Measurements from ENCODE around the gene JARID2. TPM values are rescaled to one million over a fixed set of nuclear protein-coding genes. Genes with fewer than 3 reads are reported as not detected.

JARID2 gene
- 10 to 100 TPM; 27.5 to 27.6 TPM for total RNA-seq

- Mint-ChIP-seq H3K27me3 (no peaks in the 10 kb centered on the region), H3K27ac (peak within 1 kb of the TSS; percentile 97), H3K4me1 (peaks cover 25% of the 10 kb centered on the region), H3K4me3 (peak within 1 kb of the TSS; percentile 99), H3K36me3 (ENCODE audit: low read depth) (peaks cover 2% of the 10 kb centered on the region), H3K9me3 (no peaks in the 10 kb centered on the region)
- peak; percentile 97 for DNase-seq
- ChIA-PET POLR2A (no interaction called here), CTCF (interaction anchor here (0.8 to 0.9 kb wide), 2 partner anchors 78 to 193 kb away, joined by 3 to 5 read pairs; no protein-coding TSS in a partner anchor)
Measured at GRCh38 chr6:15245361-15246216, at the start of gene JARID2. TSS of gene JARID2 (plus strand) at chr6:15246069. CDS start at chr6:15246540, 471 bp downstream.

- no peaks in the 10 kb centered on the region for H3K36me3 Mint-ChIP-seq (ENCODE audit: low read depth)
- no peaks in the 10 kb centered on the region for H3K9me3 Mint-ChIP-seq
- CTCF ChIA-PET: interaction anchor here (0.6 to 0.8 kb wide), 3 partner anchors 13 to 203 kb away, joined by 3 to 6 read pairs (median 6); no protein-coding TSS in a partner anchor
- no peaks in the 10 kb centered on the region for H3K4me1 Mint-ChIP-seq
- DNase-seq: no peak
- H3K27me3 Mint-ChIP-seq: no peaks in the 10 kb centered on the region
- no peak overlapping the region for H3K4me3 Mint-ChIP-seq
- POLR2A ChIA-PET: no interaction called here
- no peak overlapping the region for H3K27ac Mint-ChIP-seq
Measured at GRCh38 chr6:15200087-15200486, 45.8 kb upstream of the JARID2 start.

- Mint-ChIP-seq H3K36me3 (ENCODE audit: low read depth) (no peaks in the 10 kb centered on the region), H3K4me3 (no peak overlapping the region), H3K4me1 (no peaks in the 10 kb centered on the region), H3K27me3 (no peaks in the 10 kb centered on the region), H3K27ac (no peak overlapping the region), H3K9me3 (peaks cover 4% of the 10 kb centered on the region)
- CTCF ChIA-PET: interaction anchor here (0.6 to 0.7 kb wide), 2 partner anchors 34 to 287 kb away, joined by 3 to 4 read pairs; no protein-coding TSS in a partner anchor
- no peak for DNase-seq
- POLR2A ChIA-PET: no interaction called here
Measured at GRCh38 chr6:15205321-15205720, 40.5 kb upstream of the JARID2 start.

- ChIA-PET CTCF (no interaction called here), POLR2A (no interaction called here)
- H3K27me3 Mint-ChIP-seq: no peaks in the 10 kb centered on the region
Measured at GRCh38 chr6:15206887-15207286, 39.0 kb upstream of the JARID2 start.

GRCh38 chr6:15207923-15208322 lies 37.9 kb upstream of the JARID2 start:
- H3K36me3 Mint-ChIP-seq (ENCODE audit: low read depth): peaks cover 3% of the 10 kb centered on the region
- CTCF ChIA-PET: no interaction called here
- POLR2A ChIA-PET: no interaction called here
- H3K4me3 Mint-ChIP-seq: no peak overlapping the region
- no peaks in the 10 kb centered on the region for H3K4me1 Mint-ChIP-seq
- no peak for DNase-seq
- peaks cover 6% of the 10 kb centered on the region for H3K9me3 Mint-ChIP-seq
- no peaks in the 10 kb centered on the region for H3K27me3 Mint-ChIP-seq
- no peak overlapping the region for H3K27ac Mint-ChIP-seq

More at GRCh38 chr6:15206887-15207286, 39.0 kb upstream of the JARID2 start:
- Mint-ChIP-seq H3K4me3 (no peak overlapping the region), H3K9me3 (peaks cover 6% of the 10 kb centered on the region), H3K36me3 (ENCODE audit: low read depth) (peaks cover 3% of the 10 kb centered on the region), H3K4me1 (no peaks in the 10 kb centered on the region), H3K27ac (no peak overlapping the region)
- no peak for DNase-seq

- H3K4me3 Mint-ChIP-seq: no peak overlapping the region
- H3K27ac Mint-ChIP-seq: no peak overlapping the region
- no peaks in the 10 kb centered on the region for H3K27me3 Mint-ChIP-seq
- POLR2A ChIA-PET: no interaction called here
- H3K4me1 Mint-ChIP-seq: no peaks in the 10 kb centered on the region
- H3K36me3 Mint-ChIP-seq (ENCODE audit: low read depth): peaks cover 3% of the 10 kb centered on the region
- peaks cover 6% of the 10 kb centered on the region for H3K9me3 Mint-ChIP-seq
- CTCF ChIA-PET: interaction anchor here (1.6 kb wide), 1 partner anchor 9 kb away, joined by 5 read pairs; no protein-coding TSS in a partner anchor
- no peak for DNase-seq
Measured at GRCh38 chr6:15213838-15214400, 31.9 kb upstream of the JARID2 start.

- H3K36me3 Mint-ChIP-seq (ENCODE audit: low read depth): no peaks in the 10 kb centered on the region
- no peaks in the 10 kb centered on the region for H3K27me3 Mint-ChIP-seq
- CTCF ChIA-PET: no interaction called here
- H3K9me3 Mint-ChIP-seq: no peaks in the 10 kb centered on the region
- POLR2A ChIA-PET: no interaction called here
- no peak for DNase-seq
- H3K4me1 Mint-ChIP-seq: no peaks in the 10 kb centered on the region
- H3K27ac Mint-ChIP-seq: no peak overlapping the region
- no peak overlapping the region for H3K4me3 Mint-ChIP-seq
Measured at GRCh38 chr6:15218401-15218800, 27.5 kb upstream of the JARID2 start.

GRCh38 chr6:15220062-15220461 lies 25.8 kb upstream of the JARID2 start:
- no peak overlapping the region for H3K27ac Mint-ChIP-seq
- ChIA-PET POLR2A (no interaction called here), CTCF (interaction anchor here (1.2 kb wide), 1 partner anchor 73 kb away, joined by 3 read pairs; no protein-coding TSS in a partner anchor)
- H3K36me3 Mint-ChIP-seq (ENCODE audit: low read depth): no peaks in the 10 kb centered on the region
- no peaks in the 10 kb centered on the region for H3K4me1 Mint-ChIP-seq
- no peaks in the 10 kb centered on the region for H3K27me3 Mint-ChIP-seq
- no peaks in the 10 kb centered on the region for H3K9me3 Mint-ChIP-seq
- H3K4me3 Mint-ChIP-seq: no peak overlapping the region
- no peak for DNase-seq

GRCh38 chr6:15227827-15228318 lies 18.0 kb upstream of the JARID2 start:
- H3K27ac Mint-ChIP-seq: no peak overlapping the region
- no peaks in the 10 kb centered on the region for H3K27me3 Mint-ChIP-seq
- no peak for DNase-seq
- H3K4me3 Mint-ChIP-seq: no peak overlapping the region
- H3K36me3 Mint-ChIP-seq (ENCODE audit: low read depth): no peaks in the 10 kb centered on the region
- H3K9me3 Mint-ChIP-seq: no peaks in the 10 kb centered on the region
- ChIA-PET CTCF (no interaction called here), POLR2A (no interaction called here)
- H3K4me1 Mint-ChIP-seq: no peaks in the 10 kb centered on the region

- Mint-ChIP-seq H3K4me1 (no peaks in the 10 kb centered on the region), H3K9me3 (no peaks in the 10 kb centered on the region), H3K27me3 (no peaks in the 10 kb centered on the region), H3K27ac (no peak overlapping the region), H3K36me3 (ENCODE audit: low read depth) (no peaks in the 10 kb centered on the region), H3K4me3 (no peak overlapping the region)
- POLR2A ChIA-PET: no interaction called here
- CTCF ChIA-PET: interaction anchor here (0.6 to 0.8 kb wide), 5 partner anchors 48 to 1074 kb away, joined by 3 to 4 read pairs (median 3); no protein-coding TSS in a partner anchor
- DNase-seq: no peak
Measured at GRCh38 chr6:15230827-15231226, 15.0 kb upstream of the JARID2 start.

- no peaks in the 10 kb centered on the region for H3K36me3 Mint-ChIP-seq (ENCODE audit: low read depth)
- ChIA-PET CTCF (interaction anchor here (0.5 to 1.3 kb wide), 4 partner anchors 10 to 833 kb away, joined by 3 to 4 read pairs (median 3); no protein-coding TSS in a partner anchor), POLR2A (no interaction called here)
- no peaks in the 10 kb centered on the region for H3K4me1 Mint-ChIP-seq
- no peaks in the 10 kb centered on the region for H3K27me3 Mint-ChIP-seq
- H3K9me3 Mint-ChIP-seq: no peaks in the 10 kb centered on the region
- DNase-seq: no peak
- no peak overlapping the region for H3K4me3 Mint-ChIP-seq
- no peak overlapping the region for H3K27ac Mint-ChIP-seq
Measured at GRCh38 chr6:15232836-15233510, 12.9 kb upstream of the JARID2 start.

- Mint-ChIP-seq H3K36me3 (ENCODE audit: low read depth) (no peaks in the 10 kb centered on the region), H3K4me1 (no peaks in the 10 kb centered on the region), H3K9me3 (no peaks in the 10 kb centered on the region), H3K4me3 (no peak overlapping the region), H3K27ac (no peak overlapping the region), H3K27me3 (no peaks in the 10 kb centered on the region)
- POLR2A ChIA-PET: no interaction called here
- no peak for DNase-seq
- CTCF ChIA-PET: interaction anchor here (0.6 kb wide), 2 partner anchors 486 to 1103 kb away, joined by 3 to 4 read pairs; no protein-coding TSS in a partner anchor
Measured at GRCh38 chr6:15234068-15234758, 11.7 kb upstream of the JARID2 start.

Measured in activated CD4-positive, alpha-beta T cell treated with anti-CD3 and anti-CD28 coated beads, Interleukin-2, amount 10 ng/mL, durations not matched to agents 7 days and 5 days (primary cell).